Measurements from ENCODE around the gene RPN1. TPM values are rescaled to one million over a fixed set of nuclear protein-coding genes. Genes with fewer than 3 reads are reported as not detected.
A peak's percentile ranks its signal among the peaks of the same experiment; 100 is the strongest.

RPN1 gene
- total and polyA plus RNA-seq, 2 of the 8 experiments (the other 6 are each of a cell fraction or from before 2014, with no cell fraction given): 165 to 211 TPM

DNA sequence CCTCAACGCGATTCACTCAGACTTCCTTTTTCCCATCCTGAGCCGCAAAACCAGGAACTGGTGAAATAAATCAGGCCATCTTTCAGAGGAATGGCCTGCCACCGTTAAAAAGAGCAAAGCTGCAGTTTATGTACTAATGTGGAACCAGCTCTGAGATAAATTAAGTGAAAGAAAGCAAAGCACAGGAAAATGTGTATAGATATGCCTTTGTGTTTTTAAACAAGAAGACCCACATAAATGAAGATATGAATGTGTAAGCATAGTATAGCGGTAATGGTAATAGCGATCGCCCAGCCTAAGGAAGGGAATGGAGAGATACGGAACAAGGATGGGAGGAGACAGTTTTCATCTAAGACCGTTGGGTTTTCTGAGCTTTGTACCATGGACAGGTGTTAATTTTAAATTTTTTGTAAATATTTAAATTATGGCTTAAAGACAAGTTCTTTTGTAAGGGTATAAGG lies 30.8 kb upstream of the RPN1 start:
- Histone ChIP-seq H3K27me3 (replicated peaks in 1 of 4; ENCODE audit: control insufficient read depth in 3 of 4, extremely low read depth in 1 of 4, insufficient read depth in 3 of 4, low read length in 3 of 4) (peaks cover 3 to 16% (median 10%) of the 10 kb centered on the region in 4 experiments), H2AK5ac (ENCODE audit: low read depth, low read length) (no peak overlapping the region), H3K36me3 (ENCODE audit: control insufficient read depth in 2 of 4, insufficient read depth in 4 of 4, low read length in 3 of 4) (no peaks in the 10 kb centered on the region), H3K9ac (replicated peaks in 1 of 4; ENCODE audit: extremely low read depth in 1 of 4, low read depth in 3 of 4, low read length in 3 of 4) (peak overlapping the region; percentile 55 to 99 (median 89)), H3K27ac (ENCODE audit: low read depth, low read length) (peak overlapping the region; percentile 99), H3K4ac (replicated peaks; ENCODE audit: insufficient read length, low read depth, low read length) (no peak overlapping the region), H4K91ac (replicated peaks; ENCODE audit: insufficient read length, low read length) (no peak overlapping the region), H3K56ac (replicated peaks; ENCODE audit: insufficient read length, low read depth, low read length) (no peak overlapping the region), H3K23me2 (ENCODE audit: low read depth, low read length) (no peaks in the 10 kb centered on the region; the same call in 1 of the 2 replicates), H2BK12ac (ENCODE audit: low read depth, low read length) (peak overlapping the region; percentile 41; the same call in 1 of the 2 replicates), H3K79me1 (ENCODE audit: low read depth, low read length) (no peaks in the 10 kb centered on the region), H3K79me2 (ENCODE audit: control insufficient read depth in 1 of 2, insufficient read depth in 2 of 2, low read length in 2 of 2) (no peaks in the 10 kb centered on the region), H4K20me1 (replicated peaks in 1 of 2; ENCODE audit: control insufficient read depth in 1 of 2, insufficient read depth in 2 of 2, low read length in 2 of 2) (peaks cover 4 to 6% of the 10 kb centered on the region in 2 experiments), H2AFZ (ENCODE audit: low read length) (peak overlapping the region; percentile 20), H3K4me1 (replicated peaks in 1 of 4; ENCODE audit: control insufficient read depth in 3 of 4, insufficient read depth in 4 of 4, low read length in 3 of 4) (peaks cover 0 to 3% (median 0%) of the 10 kb centered on the region in 4 experiments; a peak in 1 of 7 replicates), H2BK15ac (ENCODE audit: low read length) (no peak overlapping the region), H4K8ac (ENCODE audit: extremely low read depth, insufficient read depth, low read length) (peak overlapping the region; percentile 100; the same call in 1 of the 2 replicates), H3K23ac (ENCODE audit: insufficient read length) (no peak overlapping the region), H4K5ac (ENCODE audit: insufficient read length, low read depth, low read length) (peak overlapping the region; percentile 22), H2BK20ac (ENCODE audit: low read length) (no peak overlapping the region), H3K9me3 (ENCODE audit: insufficient read depth in 2 of 2, low read depth in 1 of 2, low read length in 1 of 2) (no peaks in the 10 kb centered on the region), H2BK120ac (replicated peaks; ENCODE audit: low read depth, low read length) (no peak overlapping the region), H3K18ac (ENCODE audit: extremely low read depth, low read length) (peak overlapping the region; percentile 95), H3K14ac (ENCODE audit: insufficient read length) (no peak overlapping the region), H2BK5ac (ENCODE audit: low read depth, low read length) (peak overlapping the region; percentile 100), H3K4me3 (ENCODE audit: extremely low read depth in 1 of 4, insufficient read depth in 2 of 4, low read depth in 3 of 4, low read length in 4 of 4) (peak overlapping the region; percentile 29 to 77 (median 66)), H3K4me2 (ENCODE audit: insufficient read depth in 1 of 2, low read depth in 2 of 2, low read length in 2 of 2) (peak overlapping the region; percentile 62 to 83)
- FAIRE-seq: no peak
- DNase-seq (ENCODE audit: low read depth in 1 of 2, low spot score in 2 of 2): no peak
- 53% methylated on average over 9 of the region's 9 CpGs; no CpG with 5 or more reads in 1 of the 2 experiments for WGBS, 2 experiments (ENCODE audit: extremely low coverage in 1 of 2, insufficient coverage in 1 of 2, insufficient read length in 1 of 2, insufficient replicate concordance in 2 of 2, low coverage in 1 of 2, low lambda C conversion rate in 2 of 2, missing lambda C conversion rate in 1 of 2)
- ChIA-PET POLR2A (ENCODE audit: partially characterized antibody) (interaction anchor here (1.0 to 4.1 kb wide), 17 partner anchors 11 to 341 kb away, joined by 3 to 47 read pairs (median 5); partner anchors contain the start of genes RAB7A and RPN1), CTCF (ENCODE audit: partially characterized antibody) (interaction anchor here (0.6 to 7.8 kb wide), 23 partner anchors 8 to 164 kb away, joined by 3 to 64 read pairs (median 7); partner anchors contain the start of gene RAB7A)
- TF ChIP-seq CEBPB (IDR thresholded peaks at IDR 0.05; ENCODE audit: low read depth, low read length): no peak
- no peak for TF ChIP-seq ATF2 (IDR thresholded peaks at IDR 0.05; ENCODE audit: low read length)
- no peak for TF ChIP-seq HDAC6 (IDR thresholded peaks at IDR 0.05; ENCODE audit: low read depth, low read length)
- no peak for TF ChIP-seq TAF1 (IDR thresholded peaks at IDR 0.05; ENCODE audit: low read depth, low read length)
